WTC11 (cell line): ENCODE results near the gene TP53I3. TPM values are rescaled to one million over a fixed set of nuclear protein-coding genes. Genes with fewer than 3 reads are reported as not detected.
"Not testable (repeated sequence)": the region's sequence is repeated elsewhere in the genome, so short reads cannot be mapped to it uniquely, and the experiment has no call there.

Source experiments
- ATAC-seq: fragments of 200-7000 bp; cut with Tn5 transposase; 2 replicates; pipeline ENCODE4 v1.10.0; 2021; ENCODE audit warnings: mild to moderate bottlenecking, moderate library complexity
- CTCF ChIA-PET: fragments of 300-600 bp; sonication (Branson Sonifier 250); formaldehyde crosslinking; loops from one replicate; lab custom pipeline; 2021; ENCODE audit warnings: antibody characterized with exemption; lab: Charles Lee
- POLR2A ChIA-PET: fragments of 350-600 bp; sonication (Branson Sonifier 250); formaldehyde crosslinking; loops from one replicate; lab custom pipeline; 2021; ENCODE audit warnings: antibody characterized with exemption; lab: Charles Lee
- DNase-seq: peaks from one replicate; pipeline ENCODE4 v3.0.0; 2021; ENCODE audit warnings: low spot score
- H3K27ac Mint-ChIP-seq: 2 replicates; pipeline ENCODE4 v1.8.0; 2021; ENCODE audit warnings: mixed read lengths
- H3K27me3 Mint-ChIP-seq: 2 replicates; pipeline ENCODE4 v1.8.0; 2021; ENCODE audit warnings: low read depth, mild to moderate bottlenecking, moderate library complexity, mixed read lengths
- H3K36me3 Mint-ChIP-seq: 2 replicates; pipeline ENCODE4 v1.8.0; 2021; ENCODE audit warnings: mixed read lengths
- H3K4me1 Mint-ChIP-seq: 2 replicates; pipeline ENCODE4 v1.8.0; 2022; ENCODE audit warnings: mixed read lengths
- H3K4me3 Mint-ChIP-seq: 2 replicates; pipeline ENCODE4 v1.8.0; 2021; ENCODE audit warnings: mild to moderate bottlenecking, moderate library complexity, mixed read lengths
- H3K9me3 Mint-ChIP-seq: 2 replicates; pipeline ENCODE4 v1.8.0; 2021; ENCODE audit warnings: mixed read lengths
- GABPB1 ChIP-seq: sonication (generic); formaldehyde crosslinking; IDR thresholded peaks from 2 replicates; pipeline ENCODE4 v1.8.1; 2023; ENCODE audit warnings: mild to moderate bottlenecking, missing genetic modification reagents
- HMGA2 ChIP-seq: fragments of 250-450 bp; sonication (Bioruptor Pico); IDR thresholded peaks from 2 replicates; pipeline ENCODE4 v1.4.0; 2021; ENCODE audit warnings: mild to moderate bottlenecking, moderate library complexity
- IRF1 ChIP-seq: sonication (generic); formaldehyde crosslinking; IDR thresholded peaks from 2 replicates; pipeline ENCODE4 v1.8.0; 2023; ENCODE audit warnings: missing genetic modification reagents
- IRF2 ChIP-seq: sonication (generic); formaldehyde crosslinking; IDR thresholded peaks from 2 replicates; pipeline ENCODE4 v1.8.0; 2022; ENCODE audit warnings: low read depth, missing genetic modification reagents, borderline replicate concordance
- NR1H2 ChIP-seq: sonication (generic); formaldehyde crosslinking; IDR thresholded peaks from 2 replicates; pipeline ENCODE4 v1.9.0; 2021; ENCODE audit warnings: mild to moderate bottlenecking, moderate library complexity, missing genetic modification reagents
- OVOL2 ChIP-seq: fragments of 250-450 bp; sonication (Bioruptor Pico); IDR thresholded peaks from 2 replicates; pipeline ENCODE4 v1.9.0; 2021; ENCODE audit warnings: mild to moderate bottlenecking, borderline replicate concordance
- TEAD1 ChIP-seq: sonication (generic); formaldehyde crosslinking; IDR thresholded peaks from 2 replicates; pipeline ENCODE4 v1.8.0; 2022; ENCODE audit warnings: mild to moderate bottlenecking, missing genetic modification reagents
- TEAD4 ChIP-seq: sonication (generic); formaldehyde crosslinking; IDR thresholded peaks from 2 replicates; pipeline ENCODE4 v1.8.0; 2022; ENCODE audit warnings: mild to moderate bottlenecking, missing genetic modification reagents
- ZBTB21 ChIP-seq: sonication (generic); formaldehyde crosslinking; IDR thresholded peaks from 2 replicates; pipeline ENCODE4 v1.8.1; 2023; ENCODE audit warnings: mild to moderate bottlenecking, missing genetic modification reagents, borderline replicate concordance
- ZNF317 ChIP-seq: sonication (generic); formaldehyde crosslinking; IDR thresholded peaks from 2 replicates; pipeline ENCODE4 v1.8.1; 2023; ENCODE audit warnings: low read depth, mild to moderate bottlenecking, moderate library complexity, missing genetic modification reagents, borderline replicate concordance
- ZNF416 ChIP-seq: fragments of 250-450 bp; sonication (Bioruptor Pico); IDR thresholded peaks from 2 replicates; pipeline ENCODE4 v1.9.0; 2021; ENCODE audit warnings: mild to moderate bottlenecking, inconsistent platforms
- total RNA-seq: library from RNA; stranded (reverse); gene quantifications from 3 replicates; pipeline ENCODE4 v1.2.3, GENCODE V29; 2021
- TF ChIP-seq, protein P1 (sequence below): sonication (generic); formaldehyde crosslinking; IDR thresholded peaks from 2 replicates; pipeline ENCODE4 v1.8.0; 2023; ENCODE audit warnings: mild to moderate bottlenecking, missing genetic modification reagents
- TF ChIP-seq, protein P2 (sequence below): sonication (generic); formaldehyde crosslinking; IDR thresholded peaks from 2 replicates; pipeline ENCODE4 v1.8.0; 2022; ENCODE audit warnings: mild to moderate bottlenecking, missing genetic modification reagents
- TF ChIP-seq, protein P3 (sequence below): sonication (generic); formaldehyde crosslinking; IDR thresholded peaks from 2 replicates; pipeline ENCODE4 v1.8.1; 2022; ENCODE audit warnings: low read depth, mild to moderate bottlenecking, moderate library complexity, missing genetic modification reagents, borderline replicate concordance

Gene TP53I3
- total RNA-seq, 1 experiment from 2014 or later, result 32.9 TPM

DNA sequence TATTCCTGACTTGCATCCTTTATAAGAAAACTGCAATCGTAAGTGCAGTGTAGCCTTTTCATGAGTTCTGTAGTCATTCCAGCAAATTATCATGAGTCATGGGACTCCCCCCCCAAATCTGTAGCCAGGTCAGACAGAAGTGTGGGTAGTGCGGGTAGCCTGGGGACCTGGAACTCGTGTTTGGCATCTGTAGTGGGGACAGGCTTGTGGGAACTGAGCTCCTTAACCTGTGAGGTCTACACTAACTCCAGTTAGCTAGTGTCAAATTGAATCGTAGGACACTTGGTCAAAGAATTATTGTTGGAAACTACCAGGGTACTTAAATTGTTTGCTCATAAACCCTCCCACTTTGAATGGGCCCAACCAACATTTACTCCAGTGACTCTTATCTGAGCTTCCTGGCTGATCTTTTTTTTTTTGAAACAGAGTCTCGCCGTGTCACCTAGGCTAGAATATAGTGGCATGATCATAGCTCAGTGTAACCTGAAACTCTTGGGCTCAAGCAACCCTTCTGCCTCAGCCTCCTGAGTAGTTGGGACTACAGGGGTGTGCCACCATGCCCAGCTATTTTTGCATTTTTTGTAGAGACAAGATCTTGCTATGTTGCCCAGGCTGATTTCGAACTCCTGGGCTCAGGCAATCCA lies 26.1 kb upstream of the TP53I3 start:
- H3K9me3 Mint-ChIP-seq, result peaks cover 57% of the 10 kb centered on the region
- no peak overlapping the region for H3K27ac Mint-ChIP-seq
- no peak overlapping the region for H3K4me3 Mint-ChIP-seq
- no peak for DNase-seq
- no peaks in the 10 kb centered on the region for H3K4me1 Mint-ChIP-seq
- H3K36me3 Mint-ChIP-seq, result peaks cover 22% of the 10 kb centered on the region
- TF ChIP-seq GABPB1 (CRISPR knock-in tag), result no peak
- TF ChIP-seq NR1H2 (CRISPR knock-in tag), result no peak
- TF ChIP-seq, protein P1, sequence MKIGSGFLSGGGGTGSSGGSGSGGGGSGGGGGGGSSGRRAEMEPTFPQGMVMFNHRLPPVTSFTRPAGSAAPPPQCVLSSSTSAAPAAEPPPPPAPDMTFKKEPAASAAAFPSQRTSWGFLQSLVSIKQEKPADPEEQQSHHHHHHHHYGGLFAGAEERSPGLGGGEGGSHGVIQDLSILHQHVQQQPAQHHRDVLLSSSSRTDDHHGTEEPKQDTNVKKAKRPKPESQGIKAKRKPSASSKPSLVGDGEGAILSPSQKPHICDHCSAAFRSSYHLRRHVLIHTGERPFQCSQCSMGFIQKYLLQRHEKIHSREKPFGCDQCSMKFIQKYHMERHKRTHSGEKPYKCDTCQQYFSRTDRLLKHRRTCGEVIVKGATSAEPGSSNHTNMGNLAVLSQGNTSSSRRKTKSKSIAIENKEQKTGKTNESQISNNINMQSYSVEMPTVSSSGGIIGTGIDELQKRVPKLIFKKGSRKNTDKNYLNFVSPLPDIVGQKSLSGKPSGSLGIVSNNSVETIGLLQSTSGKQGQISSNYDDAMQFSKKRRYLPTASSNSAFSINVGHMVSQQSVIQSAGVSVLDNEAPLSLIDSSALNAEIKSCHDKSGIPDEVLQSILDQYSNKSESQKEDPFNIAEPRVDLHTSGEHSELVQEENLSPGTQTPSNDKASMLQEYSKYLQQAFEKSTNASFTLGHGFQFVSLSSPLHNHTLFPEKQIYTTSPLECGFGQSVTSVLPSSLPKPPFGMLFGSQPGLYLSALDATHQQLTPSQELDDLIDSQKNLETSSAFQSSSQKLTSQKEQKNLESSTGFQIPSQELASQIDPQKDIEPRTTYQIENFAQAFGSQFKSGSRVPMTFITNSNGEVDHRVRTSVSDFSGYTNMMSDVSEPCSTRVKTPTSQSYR (CRISPR knock-in tag), result no peak
- TF ChIP-seq, protein P2, sequence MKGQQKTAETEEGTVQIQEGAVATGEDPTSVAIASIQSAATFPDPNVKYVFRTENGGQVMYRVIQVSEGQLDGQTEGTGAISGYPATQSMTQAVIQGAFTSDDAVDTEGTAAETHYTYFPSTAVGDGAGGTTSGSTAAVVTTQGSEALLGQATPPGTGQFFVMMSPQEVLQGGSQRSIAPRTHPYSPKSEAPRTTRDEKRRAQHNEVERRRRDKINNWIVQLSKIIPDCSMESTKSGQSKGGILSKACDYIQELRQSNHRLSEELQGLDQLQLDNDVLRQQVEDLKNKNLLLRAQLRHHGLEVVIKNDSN (CRISPR knock-in tag), result no peak
- TF ChIP-seq ZNF416 (CRISPR knock-in tag), result no peak
- no peak for TF ChIP-seq TEAD4 (CRISPR knock-in tag)
- no peak for TF ChIP-seq IRF2
- TF ChIP-seq, protein P3, sequence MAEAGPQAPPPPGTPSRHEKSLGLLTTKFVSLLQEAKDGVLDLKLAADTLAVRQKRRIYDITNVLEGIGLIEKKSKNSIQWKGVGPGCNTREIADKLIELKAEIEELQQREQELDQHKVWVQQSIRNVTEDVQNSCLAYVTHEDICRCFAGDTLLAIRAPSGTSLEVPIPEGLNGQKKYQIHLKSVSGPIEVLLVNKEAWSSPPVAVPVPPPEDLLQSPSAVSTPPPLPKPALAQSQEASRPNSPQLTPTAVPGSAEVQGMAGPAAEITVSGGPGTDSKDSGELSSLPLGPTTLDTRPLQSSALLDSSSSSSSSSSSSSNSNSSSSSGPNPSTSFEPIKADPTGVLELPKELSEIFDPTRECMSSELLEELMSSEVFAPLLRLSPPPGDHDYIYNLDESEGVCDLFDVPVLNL (CRISPR knock-in tag), result no peak
- no peak for TF ChIP-seq HMGA2 (CRISPR knock-in tag)
- no peak for TF ChIP-seq OVOL2 (CRISPR knock-in tag)
- TF ChIP-seq TEAD1, result no peak
- POLR2A ChIA-PET, result no interaction called here
- CTCF ChIA-PET, result interaction anchor here (1.2 kb wide), 1 partner anchor 26 kb away, joined by 4 read pairs; the partner anchor contains the start of gene TP53I3
- no peak for ATAC-seq
- H3K27me3 Mint-ChIP-seq, result peaks cover 9% of the 10 kb centered on the region; the same call in 1 of the 2 replicates

- Mint-ChIP-seq H3K27me3 (peaks cover 18% of the 10 kb centered on the region), H3K36me3 (peaks cover 16% of the 10 kb centered on the region), H3K9me3 (peaks cover 48% of the 10 kb centered on the region)
- DNase-seq, H3K4me1 Mint-ChIP-seq, H3K27ac Mint-ChIP-seq, H3K4me3 Mint-ChIP-seq, POLR2A ChIA-PET, CTCF ChIA-PET, ATAC-seq: not testable (repeated sequence)
These were observed 24.8 kb upstream of the TP53I3 start for GRCh38 chr2:24109431-24109830.

- Mint-ChIP-seq H3K27me3 (peaks cover 18% of the 10 kb centered on the region), H3K36me3 (peaks cover 9% of the 10 kb centered on the region), H3K4me3 (no peak overlapping the region), H3K9me3 (peaks cover 40% of the 10 kb centered on the region), H3K27ac (no peak overlapping the region), H3K4me1 (0 out of 2 replicates have a peak, but pooled peaks cover 4% of the 10 kb centered on the region)
- no peak for DNase-seq
- POLR2A ChIA-PET, result interaction anchor here (0.6 kb wide), 1 partner anchor 184 kb away, joined by 3 read pairs; no protein-coding TSS in a partner anchor
- no peak for ATAC-seq
- TF ChIP-seq IRF1 (CRISPR knock-in tag), result no peak
- no peak for TF ChIP-seq ZBTB21 (CRISPR knock-in tag)
- TF ChIP-seq ZNF317, result no peak
- CTCF ChIA-PET, result no interaction called here
These were observed 22.7 kb upstream of the TP53I3 start for GRCh38 chr2:24107336-24107735.
